Activated naive CD8-positive, alpha-beta T cell treated with anti-CD3 and anti-CD28 coated beads, Interleukin-2, amount 50 U/mL, for 16 hours (primary cell): ENCODE results near the gene KSR2.

Experiments
- DNase-seq: peaks from one replicate; pipeline ENCODE4 v3.0.0-alpha.2; 2020; ENCODE audit warnings: low read depth, low spot score

The KSR2 gene

GRCh38 chr12:117582135-117582784 lies 386.5 kb downstream of the KSR2 start:
- DNase-seq = no peak

- no peak for DNase-seq
Measured at GRCh38 chr12:117580718-117581062, 388.1 kb downstream of the KSR2 start.

GRCh38 chr12:117580015-117580717 lies 388.6 kb downstream of the KSR2 start:
- no peak for DNase-seq

- DNase-seq = no peak
Measured at GRCh38 chr12:117577122-117577657, 391.6 kb downstream of the KSR2 start.

GRCh38 chr12:117576053-117576452 lies 392.7 kb downstream of the KSR2 start:
- DNase-seq = no peak

GRCh38 chr12:117574655-117575054 lies 394.1 kb downstream of the KSR2 start:
- DNase-seq = no peak

- no peak for DNase-seq
Measured at GRCh38 chr12:117572755-117573154, 396.0 kb downstream of the KSR2 start.

- no peak for DNase-seq
Measured at GRCh38 chr12:117571321-117571720, 397.5 kb downstream of the KSR2 start.

- no peak for DNase-seq
Measured at GRCh38 chr12:117570608-117571007, 398.2 kb downstream of the KSR2 start.

- DNase-seq = no peak
Measured at GRCh38 chr12:117567644-117568216, 401.1 kb downstream of the KSR2 start.

- no peak for DNase-seq
Measured at GRCh38 chr12:117564881-117565280, 403.9 kb downstream of the KSR2 start.

GRCh38 chr12:117563706-117564105 lies 405.1 kb downstream of the KSR2 start:
- no peak for DNase-seq

GRCh38 chr12:117563007-117563406 lies 405.8 kb downstream of the KSR2 start:
- DNase-seq = no peak

GRCh38 chr12:117561990-117562389 lies 406.8 kb downstream of the KSR2 start:
- DNase-seq = no peak

GRCh38 chr12:117559978-117560377 lies 408.8 kb downstream of the KSR2 start:
- DNase-seq = no peak

GRCh38 chr12:117555889-117556288 lies 412.9 kb downstream of the KSR2 start:
- no peak for DNase-seq

GRCh38 chr12:117552971-117553370 lies 415.8 kb downstream of the KSR2 start:
- DNase-seq = no peak

- no peak for DNase-seq
Measured at GRCh38 chr12:117551665-117552064, 417.1 kb downstream of the KSR2 start.

- no peak for DNase-seq
Measured at GRCh38 chr12:117547209-117547608, 421.6 kb downstream of the KSR2 start.

GRCh38 chr12:117545216-117545615 lies 423.6 kb downstream of the KSR2 start:
- no peak for DNase-seq

GRCh38 chr12:117540011-117540410 lies 428.8 kb downstream of the KSR2 start:
- DNase-seq = no peak

- DNase-seq = no peak
Measured at GRCh38 chr12:117538926-117539325, 429.9 kb downstream of the KSR2 start.
